GM12891 (cell line): ENCODE measurements around the gene C12orf56.

Experiments
- PAX5 ChIP-seq: IDR thresholded peaks from 2 replicates; pipeline ENCODE4 v1.6.1; 2011; ENCODE audit warnings: low read length, moderate library complexity, mild to moderate bottlenecking; ENCODE audit not compliant: insufficient read depth, severe bottlenecking
- POLR2A ChIP-seq: IDR thresholded peaks from 2 replicates; pipeline ENCODE4 v1.6.1; 2011; ENCODE audit warnings: low read depth, low read length, control low read depth
- POLR2AphosphoS5 ChIP-seq: IDR thresholded peaks from 2 replicates; pipeline ENCODE4 v1.6.1; 2011; ENCODE audit warnings: low read depth, low read length, control low read depth
- SPI1 ChIP-seq: IDR thresholded peaks from 2 replicates; pipeline ENCODE4 v1.6.1; 2011; ENCODE audit warnings: low read depth, low read length, control low read depth
- TAF1 ChIP-seq: IDR thresholded peaks from 2 replicates; pipeline ENCODE4 v1.6.1; 2011; ENCODE audit warnings: low read depth, low read length, control low read depth

GRCh38 chr12:64216239-64216638, 174.3 kb downstream of the C12orf56 start:
- no peak for TF ChIP-seq POLR2A
- no peak for TF ChIP-seq PAX5
- no peak for TF ChIP-seq SPI1
- no peak for TF ChIP-seq POLR2AphosphoS5
- no peak for TF ChIP-seq TAF1
